Stimulated activated CD4-positive, alpha-beta T cell treated with anti-CD3 and anti-CD28 coated beads, Interleukin-12 subunit alpha, Interleukin-12 subunit beta, amount 100 ng/mL, for 4 hours (primary cell): ENCODE measurements around the gene TAF1B.

Experiments used
- DNase-seq: peaks from one replicate; pipeline ENCODE4 v3.0.0-alpha.2; 2020

Gene TAF1B

DNA sequence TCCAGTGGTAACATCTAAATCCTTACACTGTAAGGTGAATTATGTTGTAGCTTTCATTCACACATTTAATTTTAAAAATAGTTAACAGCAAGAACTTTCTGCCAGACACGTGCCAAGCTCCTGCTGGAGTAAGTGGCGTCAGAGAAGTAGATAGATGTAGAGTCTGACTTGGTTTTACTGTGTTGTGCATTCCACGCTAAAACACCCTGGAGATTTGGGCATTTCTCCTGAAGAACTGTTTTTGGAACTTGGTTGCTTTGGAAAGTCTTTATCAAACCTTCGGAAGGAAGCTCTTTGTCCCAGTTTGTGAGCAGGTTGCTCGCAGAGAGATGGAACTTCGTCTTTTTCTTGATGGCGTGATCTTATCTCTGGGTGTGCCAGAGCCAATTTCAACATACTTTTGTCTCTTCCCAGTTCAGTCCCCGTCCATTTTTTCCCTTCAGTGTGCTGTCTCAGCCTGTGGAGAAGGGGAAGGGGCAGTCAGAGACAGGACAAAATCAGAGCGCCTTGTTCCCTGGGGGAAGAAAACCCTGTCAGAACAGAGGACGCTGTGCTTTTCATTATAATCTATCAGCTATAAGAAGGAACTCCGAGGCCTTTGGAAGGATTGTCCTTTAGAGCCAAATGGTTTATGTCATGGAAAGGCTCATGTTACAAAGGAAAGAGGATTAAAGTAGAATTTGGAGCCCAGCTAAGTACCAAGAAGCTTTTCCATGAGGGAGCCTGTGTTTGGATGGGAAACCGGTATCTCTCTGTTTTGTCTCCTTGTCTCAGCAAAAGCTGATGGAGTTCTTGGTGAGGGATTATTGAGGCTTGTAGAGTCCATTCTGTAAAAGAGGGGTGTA is 127.1 kb downstream of the TAF1B start:
- no peak for DNase-seq

DNA sequence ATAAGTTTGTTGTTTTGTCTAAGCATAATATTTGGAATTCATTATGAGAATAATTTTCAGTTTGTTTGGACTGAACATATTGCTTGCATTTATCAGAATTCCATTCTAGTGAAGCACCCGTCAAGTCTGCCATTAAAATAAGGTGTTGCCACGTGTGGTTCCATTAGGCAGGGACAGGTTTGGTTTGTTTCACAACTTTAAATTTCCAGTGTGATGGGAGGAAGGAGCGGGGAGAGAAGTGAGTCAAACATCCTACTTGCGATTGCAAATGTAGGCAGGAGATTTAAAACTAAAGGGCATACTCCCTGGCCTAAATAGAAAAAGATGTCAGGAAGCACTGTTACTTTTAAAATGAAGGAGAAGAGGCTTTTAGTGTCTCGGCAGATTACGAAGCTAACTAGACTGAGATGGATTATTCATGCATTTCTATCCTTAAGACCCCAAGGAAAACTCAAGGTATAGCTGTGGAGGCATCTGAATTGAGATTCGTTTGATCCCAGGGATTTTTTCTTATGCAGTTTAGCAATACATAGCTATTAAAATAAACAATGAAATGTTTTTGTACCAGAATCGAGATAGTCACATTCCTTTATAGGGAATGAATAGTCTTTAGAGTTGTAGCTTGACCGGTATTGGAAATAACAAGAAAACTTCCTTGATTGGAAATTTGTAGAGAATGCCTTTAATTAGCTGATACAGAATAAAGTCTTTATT is 128.0 kb downstream of the TAF1B start:
- DNase-seq = no peak

DNA sequence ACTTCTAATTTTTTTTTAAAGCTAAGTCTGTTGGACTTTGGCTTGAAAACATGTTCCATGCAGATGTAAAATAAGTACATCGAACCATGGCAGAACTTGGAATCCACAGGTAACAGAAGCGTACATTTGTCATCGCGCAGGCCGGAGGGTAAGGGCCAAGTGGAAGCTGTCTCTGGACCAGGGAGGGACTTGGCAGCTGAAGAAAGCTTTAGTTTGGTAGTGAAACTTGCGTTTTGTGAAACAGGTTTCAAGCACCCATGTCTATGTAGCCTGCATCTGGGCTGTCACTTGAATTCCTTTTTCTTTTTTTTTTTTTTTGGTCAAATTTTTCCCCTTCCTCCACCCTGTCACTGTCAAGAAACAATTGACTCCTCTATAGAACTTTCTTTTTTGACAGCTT is 128.6 kb downstream of the TAF1B start:
- DNase-seq = no peak

- DNase-seq = no peak
These were observed 129.6 kb downstream of the TAF1B start for GRCh38 chr2:9972621-9973479.

DNA sequence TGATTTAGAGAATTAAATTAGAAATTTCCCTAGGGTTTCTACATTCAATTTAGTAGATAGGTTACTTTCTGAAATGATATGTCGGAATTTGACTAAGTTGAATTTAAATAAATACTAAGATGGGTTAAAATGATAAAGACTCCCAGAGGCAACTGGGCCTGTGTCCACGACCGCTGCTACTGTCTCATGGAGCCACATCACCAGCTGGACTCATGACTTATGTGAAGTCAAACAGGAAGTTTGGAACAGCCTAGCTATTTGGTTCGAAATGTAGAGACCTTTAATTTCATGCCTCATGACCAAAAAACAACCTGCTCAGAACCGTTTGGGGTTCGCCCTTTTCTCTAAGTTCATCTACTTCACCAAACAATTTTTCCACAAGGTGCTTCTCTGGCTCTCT is 130.4 kb downstream of the TAF1B start:
- no peak for DNase-seq

- DNase-seq = no peak
These were observed 131.1 kb downstream of the TAF1B start for GRCh38 chr2:9974343-9974742.

- no peak for DNase-seq
These were observed 132.1 kb downstream of the TAF1B start for GRCh38 chr2:9975328-9975727.

- DNase-seq = peak; percentile 10
These were observed 132.7 kb downstream of the TAF1B start for GRCh38 chr2:9975805-9976447.

DNA sequence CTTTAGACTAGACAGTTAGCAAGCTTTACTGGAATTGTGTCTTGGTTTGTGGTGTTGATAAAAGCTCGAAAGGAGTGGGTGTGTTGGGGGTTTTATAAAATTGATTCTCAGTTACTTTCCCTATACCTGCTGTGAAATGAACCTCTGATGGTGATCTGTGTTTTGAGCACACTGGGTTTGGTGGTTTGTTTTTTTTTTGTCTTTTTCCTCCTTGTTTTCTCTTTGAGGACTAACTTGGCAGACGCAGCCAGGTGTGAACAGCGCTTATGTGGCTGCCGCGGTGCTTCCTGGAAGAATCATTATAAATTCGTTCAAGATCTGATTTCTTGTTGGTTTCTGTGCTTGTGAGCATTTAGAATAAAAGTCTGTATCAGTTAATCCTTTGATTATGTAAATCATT is 136.7 kb downstream of the TAF1B start:
- no peak for DNase-seq

DNA sequence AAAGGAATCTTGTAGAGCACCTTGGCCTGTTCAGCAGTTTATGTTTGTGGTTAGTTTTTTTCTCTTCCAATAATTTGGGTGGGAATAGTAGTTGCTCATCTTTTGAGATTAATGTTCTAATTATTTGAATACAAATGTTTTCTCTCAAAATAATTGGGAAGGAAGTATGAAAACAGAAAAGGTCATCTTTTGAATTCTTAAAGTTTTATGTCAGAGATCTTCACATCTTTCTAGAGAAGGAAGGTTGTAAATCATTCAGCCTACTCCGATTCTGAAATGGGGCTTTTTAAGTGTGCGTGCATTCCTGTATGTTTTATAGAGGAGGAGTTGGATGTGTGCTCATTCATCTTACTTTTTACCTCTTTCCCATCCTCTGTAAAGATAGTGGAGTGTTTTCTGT is 137.2 kb downstream of the TAF1B start:
- DNase-seq = no peak

DNA sequence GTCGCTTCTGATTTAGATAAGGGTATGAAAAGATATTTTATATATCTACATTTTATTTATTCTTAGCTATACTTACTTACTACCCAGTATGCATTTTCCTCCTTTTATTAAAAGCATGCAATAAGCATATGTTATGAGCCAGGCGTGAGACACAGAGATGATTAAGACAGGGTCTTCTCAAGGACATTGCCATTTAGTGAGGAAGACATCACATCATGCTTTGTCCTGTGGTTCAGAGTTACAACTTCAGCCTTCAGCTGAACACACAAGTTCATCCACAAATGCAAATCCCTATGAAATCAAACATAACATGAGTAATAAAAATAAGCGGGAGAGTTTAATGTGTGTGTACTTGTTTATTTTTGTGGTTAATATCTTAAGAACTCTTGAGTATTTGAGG is 138.4 kb downstream of the TAF1B start:
- DNase-seq = no peak

- DNase-seq = no peak
These were observed 139.0 kb downstream of the TAF1B start for GRCh38 chr2:9982248-9982647.

DNA sequence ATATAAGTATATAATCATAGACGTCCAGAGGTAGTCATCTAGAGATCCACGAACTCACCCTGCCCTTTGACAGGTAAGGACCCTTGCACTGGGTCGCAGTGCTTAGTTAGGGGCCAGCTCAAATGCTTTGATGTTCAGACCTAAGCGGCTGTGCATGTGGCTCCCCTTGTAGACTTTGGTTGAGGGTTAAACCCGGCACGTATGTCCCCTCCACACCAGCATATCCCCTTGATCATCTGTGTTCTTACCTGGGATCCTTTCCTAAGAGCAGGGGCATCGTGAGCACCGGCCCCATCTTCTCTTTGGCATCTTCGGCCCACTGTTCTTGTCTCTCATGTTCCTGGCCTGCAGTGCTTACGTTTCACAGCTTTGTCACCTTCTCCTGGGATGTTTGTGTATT is 139.6 kb downstream of the TAF1B start:
- no peak for DNase-seq

- no peak for DNase-seq
These were observed 140.3 kb downstream of the TAF1B start for GRCh38 chr2:9983401-9984216.
